Upper lobe of left lung (tissue), 6 donors: ENCODE data around the gene UBL7. TPM values are rescaled to one million over a fixed set of nuclear protein-coding genes. Genes with fewer than 3 reads are reported as not detected.

Source experiments
- ATAC-seq, 2 donors: fragments of 200-7000 bp; cut with Tn5 transposase; one replicate each; pipeline ENCODE4 v1.9.1; 2022; ENCODE audit warnings: mild to moderate bottlenecking in 2 of 2, moderate library complexity in 2 of 2; ENCODE audit not compliant: low FRiP score in 2 of 2
- DNase-seq, 2 donors: peaks; one replicate each; pipeline ENCODE4 v3.0.0-alpha.2; 2019 to 2020
- H3K27ac ChIP-seq, 4 donors: fragments of 200-600 bp; sonication (generic); one replicate each; pipeline ENCODE4 v1.5.1; 2016 to 2019
- H3K27me3 ChIP-seq, 4 donors: fragments of 200-600 bp; sonication (generic); one replicate each; pipeline ENCODE4 v1.5.1; 2017 to 2019
- H3K36me3 ChIP-seq, 4 donors: fragments of 200-600 bp; sonication (generic); one replicate each; pipeline ENCODE4 v1.5.1; 2016 to 2019
- H3K4me1 ChIP-seq, 4 donors: fragments of 200-600 bp; sonication (generic); one replicate each; pipeline ENCODE4 v1.5.1; 2018 to 2019
- H3K4me3 ChIP-seq, 4 donors: fragments of 200-600 bp; sonication (generic); one replicate each; pipeline ENCODE4 v1.5.1; 2017 to 2019; ENCODE audit warnings: mild to moderate bottlenecking in 2 of 4, moderate library complexity in 1 of 4
- H3K9me3 ChIP-seq, 4 donors: fragments of 200-600 bp; sonication (generic); one replicate each; pipeline ENCODE4 v1.5.1; 2018 to 2019
- EP300 ChIP-seq, 4 donors: sonication (generic); formaldehyde crosslinking; IDR thresholded peaks; one replicate each; pipeline ENCODE4 v1.5.1; 2017; ENCODE audit warnings: antibody characterized with exemption in 4 of 4, control low read depth in 2 of 4
- POLR2A ChIP-seq, 4 donors: fragments of 450-650 bp; IDR thresholded peaks; one replicate each; pipeline ENCODE4 v1.5.1; 2016 to 2017; ENCODE audit warnings: antibody characterized with exemption in 4 of 4, mild to moderate bottlenecking in 2 of 4
- POLR2AphosphoS5 ChIP-seq, 2 donors: sonication (generic); formaldehyde crosslinking; IDR thresholded peaks; one replicate each; pipeline ENCODE4 v1.5.1; 2017; ENCODE audit warnings: antibody characterized with exemption in 2 of 2
- WGBS, 2 donors: methylation state at CpG; one replicate each; pipeline ENCODE4 v1.1.5; 2017 to 2018; 5-methylcytosine and 5-hydroxymethylcytosine counted together
- total RNA-seq, 6 donors: library from RNA; depleted of rRNA in 4 of 6; stranded (reverse); fragments of >200 nt in 4 of 6; gene quantifications; one replicate each; pipeline versions ENCODE4 v1.1.0 to v1.2.1, GENCODE V29; 2016 to 2021
- TF ChIP-seq, protein P1 (sequence below), 6 experiments: fragments of 450-650 bp in 4 of 6; fragments of 200-600 bp in 2 of 6; sonication (generic) in 2 of 6; IDR thresholded peaks; one replicate each; pipeline ENCODE4 v1.5.1; 2016 to 2019; ENCODE audit warnings: antibody characterized with exemption in 6 of 6
- donor health status: DM: no; HTN: no; CAD: no; lungs with moderate emphysema.
- donor health status: DM: no; HTN: yes; CAD: no; lungs with severe emphysema.

Gene UBL7
- total RNA-seq, 6 donors from 2014 or later: 22.0 to 53.1 (median 48.6) TPM

- Histone ChIP-seq H3K4me3 (no peak overlapping the region), H3K36me3 (peaks cover 0 to 13% (median 0%) of the 10 kb centered on the region in 4 donors), H3K4me1 (peaks cover 7 to 14% (median 10%) of the 10 kb centered on the region in 4 donors), H3K27me3 (no peaks in the 10 kb centered on the region), H3K27ac (no peak overlapping the region), H3K9me3 (no peaks in the 10 kb centered on the region)
- no peak for DNase-seq
- TF ChIP-seq POLR2AphosphoS5 (IDR thresholded peaks at IDR 0.05) (no peak), POLR2A (IDR thresholded peaks at IDR 0.05) (no peak), EP300 (IDR thresholded peaks at IDR 0.05) (no peak)
- TF ChIP-seq, protein P1, sequence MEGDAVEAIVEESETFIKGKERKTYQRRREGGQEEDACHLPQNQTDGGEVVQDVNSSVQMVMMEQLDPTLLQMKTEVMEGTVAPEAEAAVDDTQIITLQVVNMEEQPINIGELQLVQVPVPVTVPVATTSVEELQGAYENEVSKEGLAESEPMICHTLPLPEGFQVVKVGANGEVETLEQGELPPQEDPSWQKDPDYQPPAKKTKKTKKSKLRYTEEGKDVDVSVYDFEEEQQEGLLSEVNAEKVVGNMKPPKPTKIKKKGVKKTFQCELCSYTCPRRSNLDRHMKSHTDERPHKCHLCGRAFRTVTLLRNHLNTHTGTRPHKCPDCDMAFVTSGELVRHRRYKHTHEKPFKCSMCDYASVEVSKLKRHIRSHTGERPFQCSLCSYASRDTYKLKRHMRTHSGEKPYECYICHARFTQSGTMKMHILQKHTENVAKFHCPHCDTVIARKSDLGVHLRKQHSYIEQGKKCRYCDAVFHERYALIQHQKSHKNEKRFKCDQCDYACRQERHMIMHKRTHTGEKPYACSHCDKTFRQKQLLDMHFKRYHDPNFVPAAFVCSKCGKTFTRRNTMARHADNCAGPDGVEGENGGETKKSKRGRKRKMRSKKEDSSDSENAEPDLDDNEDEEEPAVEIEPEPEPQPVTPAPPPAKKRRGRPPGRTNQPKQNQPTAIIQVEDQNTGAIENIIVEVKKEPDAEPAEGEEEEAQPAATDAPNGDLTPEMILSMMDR (IDR thresholded peaks at IDR 0.05): no peak
- WGBS, 2 donors: 90 to 96% methylated on average over 1 of the region's 1 CpG
- no peak for ATAC-seq
Observed at GRCh38 chr15:74466570-74466969, 5.6 kb upstream of the UBL7 start.

DNA sequence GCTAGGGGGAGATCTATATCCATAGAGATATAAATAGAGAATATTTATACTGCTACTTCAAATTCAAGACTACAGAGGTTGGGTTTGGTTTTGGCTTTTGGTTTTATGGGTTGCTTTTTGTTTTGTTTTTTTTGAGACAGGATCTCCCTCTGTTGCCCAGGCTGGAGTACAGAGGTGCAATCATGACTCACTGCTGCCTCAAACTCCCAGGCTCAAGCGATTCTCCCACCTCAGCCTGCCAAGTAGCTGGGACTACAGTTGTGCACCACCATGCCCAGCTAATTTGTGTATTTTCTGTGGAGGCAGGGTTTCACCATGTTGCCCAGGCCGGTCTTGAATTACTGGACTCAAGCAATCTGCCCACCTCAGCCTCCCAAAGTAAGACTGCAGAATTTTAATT is 3.9 kb upstream of the UBL7 start:
- DNase-seq: no peak
- Histone ChIP-seq H3K9me3 (no peaks in the 10 kb centered on the region), H3K27me3 (no peaks in the 10 kb centered on the region), H3K4me3 (no peak overlapping the region), H3K4me1 (peaks cover 13 to 24% (median 17%) of the 10 kb centered on the region in 4 donors), H3K36me3 (peaks cover 0 to 13% (median 0%) of the 10 kb centered on the region in 4 donors), H3K27ac (no peak overlapping the region)
- no peak for ATAC-seq
- WGBS, 2 donors: 85 to 92% methylated on average over 2 of the region's 2 CpGs
- TF ChIP-seq POLR2AphosphoS5 (IDR thresholded peaks at IDR 0.05) (no peak), EP300 (IDR thresholded peaks at IDR 0.05) (no peak), POLR2A (IDR thresholded peaks at IDR 0.05) (no peak)
- TF ChIP-seq, protein P1 (IDR thresholded peaks at IDR 0.05): no peak

DNA sequence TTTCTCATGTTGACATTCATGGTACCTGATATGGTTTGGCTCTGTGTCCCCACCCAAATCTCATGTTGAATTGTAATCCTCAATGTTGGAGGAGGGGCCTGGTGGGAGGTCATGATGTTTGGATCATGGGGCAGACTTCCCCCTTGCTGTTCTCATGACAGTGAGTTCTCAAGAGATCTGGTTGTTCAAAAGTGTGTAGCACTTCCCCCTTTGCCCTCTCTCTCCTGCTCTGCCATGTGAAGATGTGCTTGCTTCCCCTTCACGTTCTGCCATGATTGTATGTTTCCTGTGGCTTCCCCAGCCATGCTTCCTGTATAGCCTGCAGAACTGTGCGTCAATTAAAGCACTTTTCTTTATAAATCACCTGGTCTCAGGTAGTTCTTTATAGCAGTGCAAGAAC is 3.3 kb upstream of the UBL7 start:
- Histone ChIP-seq H3K27ac (no peak overlapping the region), H3K9me3 (no peaks in the 10 kb centered on the region), H3K4me3 (no peak overlapping the region), H3K36me3 (peaks cover 0 to 13% (median 0%) of the 10 kb centered on the region in 4 donors), H3K27me3 (no peaks in the 10 kb centered on the region), H3K4me1 (peaks cover 13 to 25% (median 19%) of the 10 kb centered on the region in 4 donors)
- WGBS, 2 donors: 45 to 66% methylated on average over 2 of the region's 2 CpGs
- TF ChIP-seq POLR2A (IDR thresholded peaks at IDR 0.05) (no peak), POLR2AphosphoS5 (IDR thresholded peaks at IDR 0.05) (no peak), EP300 (IDR thresholded peaks at IDR 0.05) (no peak)
- peak in 1 of 2 donors; percentile 25 for DNase-seq
- ATAC-seq: no peak

DNA sequence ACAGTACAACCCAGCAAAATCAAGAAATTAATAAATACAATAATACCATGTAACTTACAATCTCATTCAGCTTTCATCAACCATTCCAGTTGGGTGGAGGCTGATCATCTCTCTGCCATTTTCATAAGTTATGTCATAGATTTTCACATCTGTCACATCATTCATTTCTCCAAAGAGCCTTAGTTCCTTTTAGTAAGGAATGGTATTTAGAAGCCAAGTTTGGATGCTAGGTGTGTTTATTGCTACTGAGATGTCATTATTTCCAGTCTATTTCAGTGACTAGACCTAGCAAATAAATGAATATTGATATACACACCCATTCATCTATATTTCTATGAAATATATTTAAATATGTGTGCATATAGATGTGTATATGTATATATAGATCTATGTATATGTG is 2.7 kb upstream of the UBL7 start:
- Histone ChIP-seq H3K27me3 (no peaks in the 10 kb centered on the region), H3K9me3 (no peaks in the 10 kb centered on the region), H3K27ac (no peak overlapping the region), H3K4me1 (peaks cover 13 to 25% (median 19%) of the 10 kb centered on the region in 4 donors), H3K36me3 (peaks cover 0 to 14% (median 0%) of the 10 kb centered on the region in 4 donors), H3K4me3 (no peak overlapping the region)
- no peak for DNase-seq
- ATAC-seq: no peak
- TF ChIP-seq POLR2AphosphoS5 (IDR thresholded peaks at IDR 0.05) (no peak), EP300 (IDR thresholded peaks at IDR 0.05) (no peak), POLR2A (IDR thresholded peaks at IDR 0.05) (no peak)
- TF ChIP-seq, protein P1 (IDR thresholded peaks at IDR 0.05): no peak

GRCh38 chr15:74461847-74462511 is 1.0 kb upstream of the UBL7 start:
- Histone ChIP-seq H3K36me3 (peaks cover 0 to 18% (median 0%) of the 10 kb centered on the region in 4 donors), H3K27me3 (no peaks in the 10 kb centered on the region), H3K4me1 (peaks cover 13 to 25% (median 19%) of the 10 kb centered on the region in 4 donors), H3K4me3 (peak overlapping the region in 3 of 4 donors; percentile 59 to 82 (median 75)), H3K27ac (peak overlapping the region; percentile 83 to 92 (median 86)), H3K9me3 (no peaks in the 10 kb centered on the region)
- 44 to 47% methylated on average over 8 of the region's 8 CpGs for WGBS, 2 donors
- TF ChIP-seq POLR2AphosphoS5 (IDR thresholded peaks at IDR 0.05) (no peak), POLR2A (IDR thresholded peaks at IDR 0.05) (no peak), EP300 (IDR thresholded peaks at IDR 0.05) (no peak)
- TF ChIP-seq, protein P1 (IDR thresholded peaks at IDR 0.05): no peak
- DNase-seq (no peak), ATAC-seq (no peak)
